Measurements from ENCODE around the gene CIART. TPM values are rescaled to one million over a fixed set of nuclear protein-coding genes. Genes with fewer than 3 reads are reported as not detected.

CIART gene
- polyA plus RNA-seq, 4 donors, result 7.0 to 9.8 (median 7.8) TPM

DNA sequence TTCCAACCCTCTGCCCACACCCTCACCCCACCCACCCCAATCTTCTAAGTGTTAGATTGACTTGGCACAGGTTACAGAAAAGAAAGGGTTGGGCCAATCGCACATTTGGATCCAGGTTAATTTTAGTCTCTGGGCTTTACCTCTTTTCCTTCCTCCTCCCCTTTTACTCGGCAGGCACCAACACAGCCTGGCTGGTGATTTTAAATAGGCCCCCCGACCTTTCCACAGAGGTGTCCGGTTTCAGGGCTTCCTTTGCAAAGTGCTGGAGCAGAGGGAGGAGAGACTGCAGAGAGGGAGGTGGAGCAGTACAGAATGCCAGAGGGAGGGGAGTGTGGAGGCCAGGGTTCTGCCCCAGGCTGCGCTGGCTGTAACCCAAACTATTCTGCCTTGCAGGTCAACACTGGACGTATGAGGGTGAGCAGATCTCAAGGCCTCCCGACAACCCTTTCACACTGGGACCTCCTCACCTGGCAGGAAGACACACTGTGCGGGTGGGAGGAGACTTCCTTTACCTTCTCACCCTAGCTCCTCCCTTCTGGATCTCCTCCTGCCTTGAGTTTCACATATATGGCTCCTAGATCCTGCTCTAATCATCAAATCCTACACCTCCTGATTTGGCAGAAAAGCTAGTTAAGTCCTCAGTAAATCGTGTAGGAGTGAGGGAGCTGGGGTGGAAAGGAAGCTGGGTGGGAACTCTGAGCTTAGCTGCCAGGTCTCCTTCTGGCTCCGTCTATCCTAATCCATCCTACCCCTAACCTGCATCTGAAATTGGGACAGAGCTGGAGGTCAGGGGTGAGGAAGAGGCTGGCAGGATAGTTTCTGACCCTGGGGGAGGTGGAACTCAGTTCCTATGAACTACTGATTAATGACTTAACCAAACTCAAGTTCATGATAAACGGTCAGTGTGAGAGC lies 22.3 kb upstream of the CIART start:
- peak in 2 of 4 donors; percentile 66 to 76 for DNase-seq (ENCODE audit: low read depth in 4 of 4, low spot score in 3 of 4)

DNA sequence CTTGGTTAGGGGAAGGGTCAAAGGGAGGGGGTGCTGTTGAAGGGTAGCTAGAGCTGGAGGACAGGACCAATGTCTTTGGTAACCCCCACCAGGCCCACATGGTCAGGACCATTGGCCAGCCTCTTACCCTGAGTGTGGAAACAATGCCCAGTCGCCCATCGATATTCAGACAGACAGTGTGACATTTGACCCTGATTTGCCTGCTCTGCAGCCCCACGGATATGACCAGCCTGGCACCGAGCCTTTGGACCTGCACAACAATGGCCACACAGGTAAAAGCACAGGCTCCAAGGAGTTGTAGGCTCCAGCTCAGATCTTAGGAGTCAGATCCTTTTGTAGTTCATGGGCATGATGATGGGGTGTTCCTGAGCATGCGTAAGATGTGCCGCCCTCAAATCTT lies 21.0 kb upstream of the CIART start:
- DNase-seq (ENCODE audit: low read depth in 4 of 4, low spot score in 3 of 4), result no peak

DNA sequence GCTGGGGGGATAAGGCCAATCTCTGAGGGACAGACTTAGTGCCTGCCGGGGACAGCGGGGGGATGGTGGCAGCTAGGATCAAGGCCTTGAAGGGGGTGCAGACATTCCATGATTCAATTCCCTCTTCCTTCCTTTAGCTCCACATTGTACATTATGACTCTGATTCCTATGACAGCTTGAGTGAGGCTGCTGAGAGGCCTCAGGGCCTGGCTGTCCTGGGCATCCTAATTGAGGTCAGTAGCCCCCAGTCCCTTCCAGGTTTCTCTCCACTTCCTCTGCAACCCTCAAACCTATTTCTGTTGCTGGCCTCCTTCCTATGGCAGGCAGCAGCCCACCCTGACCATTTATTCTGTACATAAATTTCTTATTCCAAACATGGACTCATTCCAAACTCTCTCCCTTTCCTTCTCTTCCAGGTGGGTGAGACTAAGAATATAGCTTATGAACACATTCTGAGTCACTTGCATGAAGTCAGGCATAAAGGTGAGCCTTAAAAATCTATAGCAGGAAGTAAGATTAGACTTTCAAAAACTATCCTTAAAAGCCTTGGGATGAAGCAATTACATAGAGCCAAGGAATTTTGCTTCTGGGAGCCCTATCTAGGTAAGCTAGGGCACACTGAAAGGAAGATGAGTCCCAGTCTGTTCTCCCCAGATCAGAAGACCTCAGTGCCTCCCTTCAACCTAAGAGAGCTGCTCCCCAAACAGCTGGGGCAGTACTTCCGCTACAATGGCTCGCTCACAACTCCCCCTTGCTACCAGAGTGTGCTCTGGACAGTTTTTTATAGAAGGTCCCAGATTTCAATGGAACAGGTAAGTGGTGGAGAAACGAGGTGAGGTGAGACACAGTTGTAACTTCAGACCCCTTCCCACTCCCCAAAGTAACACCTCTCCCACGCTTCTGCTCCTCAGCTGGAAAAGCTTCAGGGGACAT lies 19.7 kb upstream of the CIART start:
- DNase-seq (ENCODE audit: low read depth in 4 of 4, low spot score in 3 of 4), result no peak

DNA sequence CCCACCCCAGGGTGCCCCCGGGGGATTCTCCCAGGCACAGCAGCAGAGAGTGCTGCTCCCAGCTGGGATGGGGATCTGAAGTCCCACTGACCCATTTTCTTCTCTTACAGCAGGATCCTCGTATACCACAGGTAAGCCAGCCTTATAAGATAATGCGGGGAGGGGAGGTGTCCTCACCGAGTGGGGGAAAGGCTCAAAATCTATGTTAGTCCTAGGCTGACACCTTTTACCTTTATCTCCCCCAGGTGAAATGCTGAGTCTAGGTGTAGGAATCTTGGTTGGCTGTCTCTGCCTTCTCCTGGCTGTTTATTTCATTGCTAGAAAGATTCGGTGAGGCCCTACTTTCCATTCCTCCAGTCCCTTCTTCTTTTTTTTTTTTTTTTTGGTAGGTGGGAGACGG lies 18.8 kb upstream of the CIART start:
- DNase-seq (ENCODE audit: low read depth in 4 of 4, low spot score in 3 of 4), result no peak

DNA sequence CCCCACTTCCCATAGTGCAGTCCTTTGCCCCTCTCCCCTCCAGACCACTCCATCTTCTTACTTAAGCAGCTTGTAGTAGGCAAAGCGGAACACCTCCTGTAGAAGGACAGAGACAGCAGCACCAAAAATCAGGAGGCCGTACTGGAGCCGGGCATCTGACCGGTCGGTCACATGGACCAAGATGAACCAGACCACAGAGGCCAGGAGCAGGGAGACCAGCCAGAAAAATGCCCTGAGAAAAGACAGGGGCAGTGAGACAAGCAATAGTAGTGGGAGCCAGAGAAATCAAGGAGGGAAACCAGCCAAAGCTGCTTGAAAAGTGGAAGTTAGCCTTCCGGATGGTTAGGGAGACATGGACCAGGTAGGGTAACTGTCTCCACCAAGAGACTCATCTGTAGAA lies 14.5 kb upstream of the CIART start:
- DNase-seq (ENCODE audit: low read depth in 4 of 4, low spot score in 3 of 4), result no peak

DNA sequence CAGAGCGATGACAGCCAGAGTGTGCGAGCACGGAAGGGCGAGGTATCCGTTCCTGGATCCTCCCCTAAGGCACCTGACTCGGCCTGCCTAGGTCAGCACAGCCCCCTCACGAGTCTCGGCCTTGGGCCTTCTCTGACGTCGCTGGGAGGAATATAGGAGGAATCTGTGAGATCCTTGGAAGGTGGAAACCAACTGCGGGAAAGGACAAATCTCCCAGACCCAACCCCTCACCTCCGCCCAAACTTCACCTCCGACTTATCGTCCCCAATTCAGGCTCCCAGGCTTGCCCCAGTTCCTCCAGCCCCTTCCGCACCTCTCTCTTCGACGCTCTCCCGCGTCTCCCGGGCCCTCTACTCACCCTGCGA lies 14.0 kb upstream of the CIART start:
- DNase-seq (ENCODE audit: low read depth in 4 of 4, low spot score in 3 of 4), result no peak

DNA sequence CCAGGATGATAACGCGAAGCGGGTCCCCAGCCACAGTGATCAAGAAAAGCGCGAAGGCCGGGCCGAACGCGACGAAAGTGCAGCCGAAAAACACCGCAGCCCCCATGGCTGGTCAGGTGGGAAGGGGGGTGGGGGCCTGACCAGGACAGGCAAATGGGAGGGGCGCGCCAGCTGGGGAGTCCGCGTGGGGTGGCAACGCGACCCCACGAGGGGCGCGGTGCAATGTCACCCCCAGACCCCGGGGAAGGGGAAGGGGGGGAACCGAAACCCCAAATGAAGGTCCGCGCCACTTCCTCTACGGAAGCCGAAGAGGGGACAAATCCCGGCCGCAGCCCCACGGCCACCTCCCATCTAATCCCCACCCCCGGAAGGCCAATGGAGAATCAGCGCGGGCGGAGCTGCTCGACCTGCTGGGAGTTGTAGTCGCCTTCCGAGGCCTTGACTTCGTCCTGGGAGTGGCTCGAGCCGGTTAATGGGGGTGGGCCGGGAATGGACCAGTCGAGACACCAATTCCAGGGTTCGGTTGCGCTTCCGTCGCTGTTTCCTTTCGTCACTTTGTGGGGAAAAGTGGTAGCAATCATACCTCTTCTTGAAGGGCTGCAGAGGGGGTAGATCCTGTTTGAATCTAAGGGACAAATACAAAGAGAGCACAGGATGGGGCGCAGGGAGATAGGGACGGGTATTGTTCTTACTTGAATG lies 13.5 kb upstream of the CIART start, which contains the start of gene APH1A:
TSS of gene APH1A (minus strand) at position 312 of the 699 bp plus-strand sequence. CDS start at position 106, 206 bp downstream.
- peak; percentile 91 to 96 (median 94) for DNase-seq (ENCODE audit: low read depth in 4 of 4, low spot score in 3 of 4)

DNA sequence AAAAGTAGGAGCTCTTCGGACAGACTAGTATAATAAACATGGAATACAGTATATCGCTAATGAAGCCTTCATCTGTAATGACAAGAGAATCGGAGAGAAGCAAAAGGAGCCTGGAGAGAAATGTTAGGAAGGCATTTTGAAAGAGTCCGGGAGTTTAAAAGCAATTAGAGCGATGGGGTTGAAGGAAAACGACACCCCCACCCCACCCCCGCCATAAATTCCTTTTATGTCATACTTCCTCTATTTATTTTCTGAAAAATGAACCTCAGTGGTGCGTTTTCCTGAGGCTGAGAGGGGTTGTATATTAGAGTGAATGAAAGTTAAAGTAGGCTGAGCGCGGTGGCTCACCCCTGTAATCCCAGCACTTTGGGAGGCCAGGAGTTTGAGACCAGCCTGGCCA lies 12.9 kb upstream of the CIART start:
- DNase-seq (ENCODE audit: low read depth in 4 of 4, low spot score in 3 of 4), result no peak

DNA sequence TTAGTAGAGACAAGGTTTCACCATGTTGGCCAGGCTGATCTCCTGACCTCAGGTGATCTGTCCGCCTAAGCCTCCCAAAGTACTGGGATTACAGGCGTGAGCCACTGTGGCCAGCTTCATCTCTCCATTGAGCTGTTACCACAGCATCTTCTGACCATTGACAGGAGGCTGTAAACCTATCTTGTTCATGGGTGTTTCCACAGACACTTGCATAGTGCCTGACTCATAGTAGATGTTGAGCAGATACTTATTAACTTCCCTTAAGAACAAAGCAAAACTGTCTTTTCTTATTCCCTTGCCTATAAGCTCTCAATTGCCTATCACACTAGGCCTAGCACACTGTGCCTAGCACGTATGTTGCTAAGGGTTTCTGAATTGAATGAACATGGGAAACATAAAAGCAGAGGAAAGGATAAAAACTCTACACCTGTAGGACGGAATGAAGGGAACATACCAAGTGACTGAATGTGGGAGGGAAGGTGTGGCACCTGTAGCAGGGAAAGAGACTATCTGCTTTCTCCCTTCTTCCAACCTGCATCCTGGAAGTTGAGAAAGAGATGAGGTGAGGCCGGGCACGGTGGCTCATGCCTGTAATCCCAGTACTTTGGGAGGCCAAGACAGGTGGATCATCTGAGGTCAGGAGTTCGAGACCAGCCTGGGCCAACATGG lies 10.9 kb upstream of the CIART start:
- no peak for DNase-seq (ENCODE audit: low read depth in 4 of 4, low spot score in 3 of 4)

DNA sequence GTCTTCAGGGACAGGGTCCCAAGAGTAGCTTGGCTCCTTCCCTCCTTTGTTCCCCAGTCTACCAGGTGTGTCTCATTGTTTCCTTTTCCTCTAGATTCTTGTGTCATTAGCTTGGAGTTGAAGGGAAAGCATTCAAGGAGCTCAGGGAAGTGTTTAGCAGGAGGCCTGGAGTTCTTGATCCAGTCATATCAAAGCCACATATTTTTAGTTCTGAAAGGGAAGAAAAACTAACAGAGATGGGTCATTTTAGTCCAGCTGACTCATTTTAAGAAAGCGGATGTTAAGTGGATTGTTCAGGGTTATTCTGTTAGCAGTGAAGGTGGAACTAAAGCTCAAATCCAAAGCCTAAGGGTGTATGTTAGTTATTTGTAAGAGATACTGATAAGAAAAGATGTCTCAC lies 9.0 kb upstream of the CIART start:
- no peak for DNase-seq (ENCODE audit: low read depth in 4 of 4, low spot score in 3 of 4)

DNA sequence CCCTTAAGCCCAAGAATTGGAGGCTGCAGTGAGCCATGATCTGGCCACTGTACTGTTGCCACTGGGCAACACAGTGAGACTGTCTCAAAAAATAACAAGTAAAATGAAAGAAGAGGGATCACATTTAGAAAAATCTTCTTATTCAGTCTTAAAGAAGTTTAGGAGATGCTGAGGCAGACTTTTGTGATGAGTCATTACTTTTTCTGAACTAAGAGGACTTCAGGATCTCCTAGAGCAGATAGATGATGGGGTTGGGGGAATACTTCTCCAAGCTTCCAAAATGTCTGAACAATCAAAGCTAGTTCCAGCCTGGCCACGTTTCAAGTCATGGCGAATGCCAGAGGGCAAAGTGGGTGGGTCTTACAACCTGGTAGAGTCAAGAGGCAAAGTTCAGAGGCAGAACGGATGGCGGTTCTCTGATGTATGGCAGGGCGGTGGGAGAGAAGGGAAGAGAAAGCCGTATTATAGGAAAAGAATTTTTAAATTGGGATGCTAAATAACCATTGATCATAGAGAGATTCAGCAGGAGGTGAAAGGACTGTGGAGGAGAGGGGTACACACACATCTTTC lies 2.1 kb upstream of the CIART start:
- DNase-seq (ENCODE audit: low read depth in 4 of 4, low spot score in 3 of 4), result no peak

DNA sequence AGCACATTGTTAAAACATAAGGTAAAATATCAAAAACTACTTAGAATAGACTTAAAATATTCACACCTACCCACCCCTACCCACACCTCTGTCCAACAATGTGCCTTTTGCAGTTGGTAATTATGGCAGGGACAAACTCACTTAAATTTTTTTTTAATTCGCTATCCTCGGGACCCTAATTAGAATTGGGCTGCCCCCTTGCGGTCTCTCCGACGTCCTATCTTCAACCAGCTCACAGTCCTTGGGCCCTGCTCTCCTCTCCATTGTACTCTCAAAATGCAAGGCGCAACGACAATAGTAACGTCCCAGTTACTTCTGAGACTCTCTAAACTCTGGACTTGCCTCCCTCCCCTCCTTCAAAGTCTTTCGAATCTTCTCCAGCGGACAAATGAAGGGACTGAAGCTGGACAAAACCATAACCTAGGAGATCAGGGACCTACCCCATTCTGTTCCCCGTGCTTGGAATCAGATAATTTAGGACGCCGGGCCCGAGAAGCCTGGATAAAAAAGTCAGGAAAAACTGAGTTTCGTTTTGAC lies 1.1 kb upstream of the CIART start:
- peak in 1 of 4 donors; percentile 36 for DNase-seq (ENCODE audit: low read depth in 4 of 4, low spot score in 3 of 4)

DNA sequence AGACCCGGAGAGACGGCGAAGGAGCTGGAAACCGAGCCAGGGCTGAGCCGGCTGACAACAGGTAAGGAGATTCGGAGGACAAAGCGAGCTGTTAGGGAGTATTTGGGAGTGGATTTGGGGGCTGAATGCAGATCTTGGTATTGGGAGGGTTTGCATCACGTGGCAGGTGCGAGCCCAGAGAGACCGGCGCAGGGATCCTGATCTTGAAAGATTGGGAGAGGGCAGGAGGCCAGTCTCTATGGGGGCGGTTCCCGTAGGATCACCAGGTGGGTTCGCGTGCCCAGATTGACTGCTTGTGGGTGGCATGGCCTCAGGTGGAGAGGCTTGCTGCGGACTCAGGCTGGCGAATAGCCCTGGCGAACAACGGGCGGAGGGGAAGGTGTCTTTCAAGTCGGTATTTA lies 204 bp downstream of the CIART start:
- no peak for DNase-seq (ENCODE audit: low read depth in 4 of 4, low spot score in 3 of 4)

DNA sequence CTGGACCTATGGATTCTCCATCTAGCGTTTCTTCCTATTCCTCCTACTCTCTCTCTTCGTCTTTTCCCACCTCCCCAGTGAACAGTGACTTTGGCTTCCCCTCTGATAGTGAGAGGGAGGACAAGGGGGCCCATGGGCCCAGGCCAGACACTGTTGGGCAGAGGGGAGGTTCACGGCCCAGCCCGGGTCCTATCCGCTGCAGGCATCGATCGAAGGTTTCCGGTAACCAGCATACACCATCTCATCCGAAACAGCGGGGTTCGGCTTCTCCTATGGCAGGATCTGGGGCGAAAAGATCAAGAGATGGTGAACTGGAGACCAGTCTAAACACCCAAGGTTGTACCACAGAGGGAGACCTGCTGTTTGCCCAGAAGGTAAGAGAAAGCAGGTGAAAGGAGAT lies 906 bp downstream of the CIART start:
- DNase-seq (ENCODE audit: low read depth in 4 of 4, low spot score in 3 of 4), result no peak

DNA sequence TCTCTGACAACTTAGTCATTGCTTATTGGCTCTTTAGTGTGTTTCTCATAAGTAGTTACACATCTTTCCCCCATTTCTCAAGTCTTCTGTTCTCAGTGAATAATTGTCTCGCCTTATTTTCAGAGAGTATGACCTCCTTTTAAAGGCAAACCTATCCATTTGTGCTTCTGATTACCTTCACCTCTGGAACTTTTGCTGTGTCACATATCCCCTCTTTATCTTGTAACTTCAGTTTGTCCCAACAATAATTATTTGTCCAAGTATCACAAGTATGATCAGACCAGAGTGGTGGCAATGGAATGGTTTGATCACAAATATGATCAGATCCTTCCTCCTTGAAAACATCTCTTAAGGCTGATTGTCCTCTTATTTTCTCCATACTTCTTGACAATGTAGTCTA lies 6.0 kb downstream of the CIART start:
- no peak for DNase-seq (ENCODE audit: low read depth in 4 of 4, low spot score in 3 of 4)

DNA sequence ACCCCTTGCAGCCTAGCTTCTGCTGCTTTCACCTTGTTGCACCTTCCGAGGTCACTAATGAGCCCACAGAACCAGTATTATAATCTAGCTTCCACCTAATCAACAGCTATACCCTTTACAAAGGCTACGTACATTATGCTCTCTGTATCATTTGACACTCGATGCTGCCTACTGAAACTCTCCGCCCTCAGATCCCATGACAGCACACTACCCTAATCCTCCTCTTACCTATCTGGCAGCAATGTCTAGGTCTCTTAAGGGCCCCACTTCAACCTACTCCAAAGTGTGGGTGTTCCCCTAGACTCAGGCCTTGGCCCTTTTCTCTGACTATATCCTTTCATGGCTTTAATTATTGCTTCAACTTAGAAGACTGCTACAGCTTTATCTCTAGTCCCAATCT lies 6.5 kb downstream of the CIART start:
- no peak for DNase-seq (ENCODE audit: low read depth in 4 of 4, low spot score in 3 of 4)

DNA sequence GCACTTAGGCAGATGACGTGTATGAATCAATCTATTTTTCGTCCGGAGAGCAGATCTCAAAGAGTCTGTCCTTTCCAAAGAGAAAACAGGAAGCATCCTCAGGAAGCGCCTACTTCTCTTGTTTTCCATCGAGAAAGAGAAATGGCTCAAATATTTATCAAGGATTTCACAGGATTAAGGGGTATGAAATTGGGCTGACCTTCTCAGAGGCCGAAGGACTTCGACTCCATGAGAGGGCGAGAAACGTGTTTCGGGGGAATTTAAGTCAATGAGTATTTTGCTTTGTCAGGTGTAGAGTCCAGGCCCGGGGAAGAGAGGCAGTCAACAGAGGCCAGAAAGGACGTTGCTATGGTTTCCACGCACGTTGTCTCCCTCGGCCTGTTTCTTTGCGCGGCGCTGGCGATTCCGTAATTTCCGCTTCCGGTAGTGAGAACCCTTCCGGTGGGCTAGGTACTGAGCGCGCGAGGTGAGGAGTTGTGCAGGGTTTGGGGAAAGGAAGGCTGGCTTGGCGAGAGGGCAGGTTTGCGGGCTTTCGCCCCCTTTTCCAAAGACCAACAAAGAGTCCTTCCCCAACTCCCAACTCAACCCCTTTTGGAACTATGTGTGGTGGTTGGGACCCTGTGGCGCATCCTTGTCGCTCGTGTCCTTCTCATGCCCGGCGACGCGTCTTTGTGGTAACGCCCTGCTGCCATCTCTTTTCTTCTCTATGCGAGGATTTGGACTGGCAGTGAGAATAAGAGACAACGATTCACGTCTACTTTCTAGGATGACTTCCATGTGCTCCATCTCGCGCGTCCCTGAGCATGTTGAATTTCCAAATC lies 11.3 kb downstream of the CIART start, which contains the start of gene MRPS21:
TSS of gene MRPS21 (plus strand) at position 429 of the 821 bp plus-strand sequence. CDS start 506 bp downstream, outside the sequence.
- peak; percentile 84 to 93 (median 88) for DNase-seq (ENCODE audit: low read depth in 4 of 4, low spot score in 3 of 4)

DNA sequence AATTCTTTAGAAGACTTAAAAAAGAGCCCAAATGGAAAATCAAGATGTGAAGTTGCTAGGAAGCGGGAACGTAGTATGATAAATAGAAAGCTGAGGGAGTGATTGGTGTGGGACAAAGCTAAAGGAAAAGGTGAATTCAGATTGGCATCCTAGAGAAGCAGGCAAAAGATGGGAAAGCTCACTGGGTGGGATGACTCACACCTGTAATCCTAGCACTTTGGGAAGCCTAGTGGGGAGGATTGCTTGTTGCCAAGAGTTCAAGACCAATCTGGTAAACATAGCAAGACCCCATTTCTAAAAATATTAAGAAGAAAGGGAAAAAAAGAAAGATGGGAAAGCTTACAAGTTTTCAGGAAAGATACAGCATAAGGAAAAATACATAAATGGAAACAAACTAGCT lies 13.1 kb downstream of the CIART start:
- DNase-seq (ENCODE audit: low read depth in 4 of 4, low spot score in 3 of 4), result no peak

DNA sequence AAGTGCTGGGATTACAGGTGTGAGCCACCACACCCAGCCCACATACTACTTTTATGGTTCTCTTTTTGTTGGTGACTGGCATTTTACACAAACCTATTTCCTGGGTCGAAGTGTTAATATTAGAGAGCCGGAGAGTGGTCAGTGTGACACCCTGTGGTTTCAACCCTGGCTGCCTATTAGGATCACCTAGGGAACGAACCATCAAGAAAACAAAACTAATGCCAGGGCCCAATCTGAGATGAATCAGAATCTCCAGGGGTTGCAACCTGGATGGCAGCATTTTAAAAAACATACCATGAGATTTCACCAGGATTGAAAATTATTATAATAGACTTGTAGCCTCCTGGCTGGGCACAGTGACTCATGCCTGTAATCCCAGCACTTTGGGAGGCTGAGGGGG lies 17.4 kb downstream of the CIART start:
- DNase-seq (ENCODE audit: low read depth in 4 of 4, low spot score in 3 of 4), result no peak

Measured in left renal pelvis (tissue), 4 donors.